ENCODE measurements around the gene VASH2.

DNA sequence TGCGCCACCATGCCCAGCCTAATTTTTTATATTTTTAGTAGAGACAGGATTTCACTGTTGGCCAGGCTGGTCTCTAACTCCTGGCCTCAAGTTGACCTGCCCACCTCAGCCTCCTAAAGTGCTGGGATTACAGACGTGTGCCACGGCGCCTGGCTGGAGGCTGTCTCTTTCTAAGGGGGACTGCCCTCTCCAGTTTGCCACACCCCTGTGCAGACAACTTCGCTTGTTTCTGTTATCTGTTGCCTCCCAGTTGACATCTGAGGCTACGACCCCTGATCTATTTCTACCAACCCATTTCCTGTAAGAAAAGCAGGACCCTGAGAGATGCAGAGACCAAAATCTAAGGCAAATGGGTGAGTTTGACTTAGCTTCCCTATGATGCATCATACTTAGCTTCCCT is 24.0 kb upstream of the VASH2 start:
- TF ChIP-seq, protein P1, sequence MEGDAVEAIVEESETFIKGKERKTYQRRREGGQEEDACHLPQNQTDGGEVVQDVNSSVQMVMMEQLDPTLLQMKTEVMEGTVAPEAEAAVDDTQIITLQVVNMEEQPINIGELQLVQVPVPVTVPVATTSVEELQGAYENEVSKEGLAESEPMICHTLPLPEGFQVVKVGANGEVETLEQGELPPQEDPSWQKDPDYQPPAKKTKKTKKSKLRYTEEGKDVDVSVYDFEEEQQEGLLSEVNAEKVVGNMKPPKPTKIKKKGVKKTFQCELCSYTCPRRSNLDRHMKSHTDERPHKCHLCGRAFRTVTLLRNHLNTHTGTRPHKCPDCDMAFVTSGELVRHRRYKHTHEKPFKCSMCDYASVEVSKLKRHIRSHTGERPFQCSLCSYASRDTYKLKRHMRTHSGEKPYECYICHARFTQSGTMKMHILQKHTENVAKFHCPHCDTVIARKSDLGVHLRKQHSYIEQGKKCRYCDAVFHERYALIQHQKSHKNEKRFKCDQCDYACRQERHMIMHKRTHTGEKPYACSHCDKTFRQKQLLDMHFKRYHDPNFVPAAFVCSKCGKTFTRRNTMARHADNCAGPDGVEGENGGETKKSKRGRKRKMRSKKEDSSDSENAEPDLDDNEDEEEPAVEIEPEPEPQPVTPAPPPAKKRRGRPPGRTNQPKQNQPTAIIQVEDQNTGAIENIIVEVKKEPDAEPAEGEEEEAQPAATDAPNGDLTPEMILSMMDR (IDR thresholded peaks at IDR 0.05), result no peak
- TF ChIP-seq, protein P2, sequence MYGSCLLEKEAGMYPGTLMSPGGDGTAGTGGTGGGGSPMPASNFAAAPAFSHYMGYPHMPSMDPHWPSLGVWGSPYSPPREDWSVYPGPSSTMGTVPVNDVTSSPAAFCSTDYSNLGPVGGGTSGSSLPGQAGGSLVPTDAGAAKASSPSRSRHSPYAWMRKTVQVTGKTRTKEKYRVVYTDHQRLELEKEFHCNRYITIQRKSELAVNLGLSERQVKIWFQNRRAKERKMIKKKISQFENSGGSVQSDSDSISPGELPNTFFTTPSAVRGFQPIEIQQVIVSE (CRISPR knock-in tag; IDR thresholded peaks at IDR 0.05; ENCODE audit: borderline replicate concordance), result no peak
- TF ChIP-seq, protein P3, sequence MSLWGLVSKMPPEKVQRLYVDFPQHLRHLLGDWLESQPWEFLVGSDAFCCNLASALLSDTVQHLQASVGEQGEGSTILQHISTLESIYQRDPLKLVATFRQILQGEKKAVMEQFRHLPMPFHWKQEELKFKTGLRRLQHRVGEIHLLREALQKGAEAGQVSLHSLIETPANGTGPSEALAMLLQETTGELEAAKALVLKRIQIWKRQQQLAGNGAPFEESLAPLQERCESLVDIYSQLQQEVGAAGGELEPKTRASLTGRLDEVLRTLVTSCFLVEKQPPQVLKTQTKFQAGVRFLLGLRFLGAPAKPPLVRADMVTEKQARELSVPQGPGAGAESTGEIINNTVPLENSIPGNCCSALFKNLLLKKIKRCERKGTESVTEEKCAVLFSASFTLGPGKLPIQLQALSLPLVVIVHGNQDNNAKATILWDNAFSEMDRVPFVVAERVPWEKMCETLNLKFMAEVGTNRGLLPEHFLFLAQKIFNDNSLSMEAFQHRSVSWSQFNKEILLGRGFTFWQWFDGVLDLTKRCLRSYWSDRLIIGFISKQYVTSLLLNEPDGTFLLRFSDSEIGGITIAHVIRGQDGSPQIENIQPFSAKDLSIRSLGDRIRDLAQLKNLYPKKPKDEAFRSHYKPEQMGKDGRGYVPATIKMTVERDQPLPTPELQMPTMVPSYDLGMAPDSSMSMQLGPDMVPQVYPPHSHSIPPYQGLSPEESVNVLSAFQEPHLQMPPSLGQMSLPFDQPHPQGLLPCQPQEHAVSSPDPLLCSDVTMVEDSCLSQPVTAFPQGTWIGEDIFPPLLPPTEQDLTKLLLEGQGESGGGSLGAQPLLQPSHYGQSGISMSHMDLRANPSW (CRISPR knock-in tag; conservative IDR thresholded peaks at IDR 0.05; ENCODE audit: low read depth), result no peak
- TF ChIP-seq NFYB (CRISPR knock-in tag; conservative IDR thresholded peaks at IDR 0.05; ENCODE audit: low read depth) (no peak), IRF2 (CRISPR knock-in tag; IDR thresholded peaks at IDR 0.05; ENCODE audit: borderline replicate concordance, low read depth) (no peak), CREM (CRISPR knock-in tag; IDR thresholded peaks at IDR 0.05) (no peak), TEAD4 (CRISPR knock-in tag; IDR thresholded peaks at IDR 0.05) (no peak), ESRRA (CRISPR knock-in tag; IDR thresholded peaks at IDR 0.05; ENCODE audit: borderline replicate concordance) (no peak), EMX1 (CRISPR knock-in tag; IDR thresholded peaks at IDR 0.05) (no peak), TP53 (CRISPR knock-in tag; IDR thresholded peaks at IDR 0.05) (no peak)
- TF ChIP-seq, protein P4, sequence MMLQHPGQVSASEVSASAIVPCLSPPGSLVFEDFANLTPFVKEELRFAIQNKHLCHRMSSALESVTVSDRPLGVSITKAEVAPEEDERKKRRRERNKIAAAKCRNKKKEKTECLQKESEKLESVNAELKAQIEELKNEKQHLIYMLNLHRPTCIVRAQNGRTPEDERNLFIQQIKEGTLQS (CRISPR knock-in tag; conservative IDR thresholded peaks at IDR 0.05), result no peak
- TF ChIP-seq, protein P5, sequence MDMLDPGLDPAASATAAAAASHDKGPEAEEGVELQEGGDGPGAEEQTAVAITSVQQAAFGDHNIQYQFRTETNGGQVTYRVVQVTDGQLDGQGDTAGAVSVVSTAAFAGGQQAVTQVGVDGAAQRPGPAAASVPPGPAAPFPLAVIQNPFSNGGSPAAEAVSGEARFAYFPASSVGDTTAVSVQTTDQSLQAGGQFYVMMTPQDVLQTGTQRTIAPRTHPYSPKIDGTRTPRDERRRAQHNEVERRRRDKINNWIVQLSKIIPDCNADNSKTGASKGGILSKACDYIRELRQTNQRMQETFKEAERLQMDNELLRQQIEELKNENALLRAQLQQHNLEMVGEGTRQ (CRISPR knock-in tag; IDR thresholded peaks at IDR 0.05), result no peak

All from WTC11 (cell line).